Measurements from ENCODE around the gene USF2. TPM values are rescaled to one million over a fixed set of nuclear protein-coding genes. Genes with fewer than 3 reads are reported as not detected.
A peak's percentile ranks its signal among the peaks of the same experiment; 100 is the strongest.

Gene USF2, protein sequence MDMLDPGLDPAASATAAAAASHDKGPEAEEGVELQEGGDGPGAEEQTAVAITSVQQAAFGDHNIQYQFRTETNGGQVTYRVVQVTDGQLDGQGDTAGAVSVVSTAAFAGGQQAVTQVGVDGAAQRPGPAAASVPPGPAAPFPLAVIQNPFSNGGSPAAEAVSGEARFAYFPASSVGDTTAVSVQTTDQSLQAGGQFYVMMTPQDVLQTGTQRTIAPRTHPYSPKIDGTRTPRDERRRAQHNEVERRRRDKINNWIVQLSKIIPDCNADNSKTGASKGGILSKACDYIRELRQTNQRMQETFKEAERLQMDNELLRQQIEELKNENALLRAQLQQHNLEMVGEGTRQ
- total RNA-seq (2013; cell fraction: nucleolus; rRNA removed): 101 and 123 TPM in 2 replicates
- total RNA-seq (2014; rRNA removed): 80.2 and 94.2 TPM in 2 replicates
- 49.2 and 62.2 TPM in 2 replicates for total RNA-seq (2014; rRNA removed; fragmentation: Illumina TruSeq; extraction: Trizol)
- 131 and 143 TPM in 2 replicates for total RNA-seq (2021)
- 38.1 TPM for polyA plus RNA-seq (2011; ENCODE audit: low read depth)
- 108 and 157 TPM in 2 replicates for polyA plus RNA-seq (2011; rRNA removed)
- 108 and 167 TPM in 2 replicates for polyA plus RNA-seq (2011; cell fraction: cytosol; rRNA removed)
- polyA plus RNA-seq (2011; cell fraction: nucleus; rRNA removed): 228 and 254 TPM in 2 replicates
- 133 and 151 TPM in 2 replicates for polyA plus RNA-seq (2012)
- polyA plus RNA-seq (2014; fragmentation: Illumina TruSeq; extraction: Trizol): 47.1 and 68.9 TPM in 2 replicates
- 1 to 10 TPM in 1 of 2 experiments, under 1 TPM in 1; 0.56 to 2.1 TPM for polyA plus RNA-seq (2014; fragmentation: Nextera tagmentation; extraction: Ambion mirVana)
- polyA plus RNA-seq (2014; rRNA removed): 131 and 157 TPM in 2 replicates
- 10 to 100 TPM; 13.4 to 13.6 TPM for polyA plus RNA-seq (2016; fragmentation: Nextera tagmentation; extraction: Ambion mirVana)
- polyA minus RNA-seq (2011; rRNA and poly(A)+ RNA removed): 84.5 and 85.5 TPM in 2 replicates
- 46.8 and 58.7 TPM in 2 replicates for polyA minus RNA-seq (2011; cell fraction: cytosol; rRNA and poly(A)+ RNA removed)
- polyA minus RNA-seq (2011; cell fraction: nucleus; rRNA and poly(A)+ RNA removed): 33.0 and 57.6 TPM in 2 replicates
- percentile 83 among the genes with signal in this experiment for Bru-seq, nascent RNA
- BruChase-seq, experiment 1, labeled RNA remaining after a 6-hour chase: percentile 91 among the genes with signal in this experiment
- percentile 85 among the genes with signal in this experiment for BruChase-seq, experiment 2, labeled RNA remaining after a 2-hour chase
- long read RNA-seq, experiment 1, partial matches to known transcripts: 7 of 9 reads
- long read RNA-seq, experiment 1, other reads (novel, unspliced or antisense): 0 of 9 reads
- long read RNA-seq, experiment 2, partial matches to known transcripts: 3 of 3 reads
- long read RNA-seq, experiment 2, other reads (novel, unspliced or antisense): 0 of 3 reads

DNA sequence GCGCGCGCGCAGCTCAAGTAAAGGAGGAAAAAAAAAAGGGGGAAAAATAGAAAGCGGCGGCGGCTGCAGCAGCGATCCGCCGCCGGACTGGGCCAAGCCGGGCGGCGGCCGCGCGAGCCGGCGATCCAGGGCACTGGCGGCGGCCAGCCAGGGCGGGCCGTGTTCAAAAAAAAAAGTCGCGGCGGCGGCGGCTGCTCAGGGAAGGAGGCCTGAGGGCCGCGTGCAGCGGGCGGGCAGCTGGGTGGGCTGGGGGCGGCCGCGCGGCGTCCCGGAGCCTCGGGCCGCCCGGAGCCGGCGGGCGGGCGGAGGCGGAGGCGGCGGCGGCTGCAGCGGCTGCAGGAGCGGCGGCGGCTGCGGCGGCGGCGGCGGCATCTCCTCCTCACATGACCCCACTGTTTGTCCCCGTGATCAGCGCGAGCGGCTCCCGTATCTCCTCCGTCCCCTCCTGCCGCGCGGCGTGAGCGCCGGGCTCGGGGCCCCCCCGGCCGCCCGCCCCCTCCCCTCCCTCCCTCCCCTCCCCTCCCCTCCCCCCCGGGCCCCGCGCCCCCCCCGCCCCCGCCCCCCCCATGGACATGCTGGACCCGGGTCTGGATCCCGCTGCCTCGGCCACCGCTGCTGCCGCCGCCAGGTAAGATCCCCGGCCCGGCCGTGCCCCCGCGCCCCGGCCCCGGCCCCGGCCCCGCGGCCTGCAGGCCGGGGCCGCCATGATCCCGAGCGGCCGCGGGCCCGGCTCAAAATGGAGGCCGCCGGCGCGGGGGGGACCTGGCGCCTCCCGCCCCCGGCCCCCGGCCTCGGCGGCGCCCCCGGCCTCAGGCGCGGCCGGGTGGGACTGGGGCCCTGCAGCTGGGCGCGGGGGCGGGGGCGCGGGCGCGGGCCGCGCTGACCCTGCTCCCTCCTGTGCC is at the start of gene USF2:
Gene USF2 (plus strand): TSS at position 427 of the 902 bp plus-strand sequence. CDS start 140 bp downstream, at position 567.
- no peaks in the 10 kb centered on the region for H4K20me1 ChIP-seq (ENCODE audit: control insufficient read depth, insufficient read depth)
- SMC1A ChIA-PET (ENCODE audit: uncharacterized antibody, unreplicated experiment): interaction anchor here (0.6 to 1.4 kb wide), 3 partner anchors 60 to 205 kb away, joined by 3 read pairs; partner anchors contain the start of gene CD22
- peak within 1 kb of the TSS; percentile 92 for H3K4me2 ChIP-seq (ENCODE audit: control insufficient read depth, insufficient read depth)
- no peaks in the 10 kb centered on the region for H3K27me3 ChIP-seq (replicated peaks in 1 of 2; ENCODE audit: control insufficient read depth in 2 of 2, insufficient read depth in 2 of 2, low read length in 1 of 2)
- POLR2A ChIA-PET: interaction anchor here (0.6 to 1.3 kb wide), 7 partner anchors 14 to 328 kb away, joined by 3 to 5 read pairs (median 3); partner anchors contain the start of gene FFAR1
- ATAC-seq (peak; percentile 33), FAIRE-seq (no peak), DNase-seq (ENCODE audit: low read depth, low spot score) (no peak)
- peak within 1 kb of the TSS; percentile 60 for H2AFZ ChIP-seq (ENCODE audit: control insufficient read depth, low read depth, low read length)
- no TSS peak for BruUV-seq (replicated peaks)
- RAD21 ChIA-PET (ENCODE audit: unreplicated experiment): interaction anchor here (0.6 to 1.3 kb wide), 8 partner anchors 31 to 202 kb away, joined by 3 to 9 read pairs (median 3); no protein-coding TSS in a partner anchor
- H3K27ac ChIP-seq (ENCODE audit: control insufficient read depth, insufficient read depth): peak within 1 kb of the TSS; percentile 96
- WGBS (ENCODE audit: insufficient coverage, insufficient replicate concordance, low lambda C conversion rate, missing lambda C conversion rate): 0% methylated on average over 12 of the region's 126 CpGs
- peak within 1 kb of the TSS; percentile 82 for H3K4me3 ChIP-seq
- no peaks in the 10 kb centered on the region for H3K9me3 ChIP-seq (replicated peaks; ENCODE audit: control insufficient read depth, insufficient read depth, low read length)
- peak within 1 kb of the TSS; percentile 98 for H3K9ac ChIP-seq (ENCODE audit: control insufficient read depth, insufficient read depth, low read length)
- in situ Hi-C loops (cut with MboI): no loop called here
- H3K36me3 ChIP-seq (ENCODE audit: control insufficient read depth in 2 of 2, insufficient read depth in 2 of 2, low read length in 1 of 2): peaks cover 15 to 31% of the 10 kb centered on the region in 2 experiments
- intact Hi-C loops (cut with micrococcal nuclease; ENCODE audit: unreplicated experiment): loop anchor here (1.0 to 10.0 kb wide), 3 partner anchors 79 to 226 kb away; partner anchors contain the start of genes FFAR1 and KRTDAP
- CTCF ChIA-PET: interaction anchor here (1.1 to 2.8 kb wide), 5 partner anchors 85 to 226 kb away, joined by 3 to 12 read pairs (median 5); no protein-coding TSS in a partner anchor
- peaks cover 17% of the 10 kb centered on the region for H3K4me1 ChIP-seq (ENCODE audit: control insufficient read depth, insufficient read depth, low read length)
- H3K79me2 ChIP-seq (ENCODE audit: control insufficient read depth, insufficient read depth, low read length): peaks cover 32% of the 10 kb centered on the region
- TF ChIP-seq NBN (IDR thresholded peaks at IDR 0.05) (no peak), PAX8 (IDR thresholded peaks at IDR 0.05) (no peak), CHD1 (IDR thresholded peaks at IDR 0.05; ENCODE audit: low read depth, low read length) (no peak), CHD2 (IDR thresholded peaks at IDR 0.05; ENCODE audit: borderline replicate concordance, low read depth, low read length) (no peak), BRCA1 (IDR thresholded peaks at IDR 0.05; ENCODE audit: low read depth, low read length) (no peak), KLF5 (IDR thresholded peaks at IDR 0.05; ENCODE audit: partially characterized antibody) (no peak), RFX5 (IDR thresholded peaks at IDR 0.05; ENCODE audit: low read depth, low read length) (no peak), ZBED1 (IDR thresholded peaks at IDR 0.05; ENCODE audit: borderline replicate concordance) (no peak), FOS (IDR thresholded peaks at IDR 0.05; ENCODE audit: borderline replicate concordance, extremely low read depth, insufficient read length) (peak; percentile 4)
- TF ChIP-seq, protein P1, sequence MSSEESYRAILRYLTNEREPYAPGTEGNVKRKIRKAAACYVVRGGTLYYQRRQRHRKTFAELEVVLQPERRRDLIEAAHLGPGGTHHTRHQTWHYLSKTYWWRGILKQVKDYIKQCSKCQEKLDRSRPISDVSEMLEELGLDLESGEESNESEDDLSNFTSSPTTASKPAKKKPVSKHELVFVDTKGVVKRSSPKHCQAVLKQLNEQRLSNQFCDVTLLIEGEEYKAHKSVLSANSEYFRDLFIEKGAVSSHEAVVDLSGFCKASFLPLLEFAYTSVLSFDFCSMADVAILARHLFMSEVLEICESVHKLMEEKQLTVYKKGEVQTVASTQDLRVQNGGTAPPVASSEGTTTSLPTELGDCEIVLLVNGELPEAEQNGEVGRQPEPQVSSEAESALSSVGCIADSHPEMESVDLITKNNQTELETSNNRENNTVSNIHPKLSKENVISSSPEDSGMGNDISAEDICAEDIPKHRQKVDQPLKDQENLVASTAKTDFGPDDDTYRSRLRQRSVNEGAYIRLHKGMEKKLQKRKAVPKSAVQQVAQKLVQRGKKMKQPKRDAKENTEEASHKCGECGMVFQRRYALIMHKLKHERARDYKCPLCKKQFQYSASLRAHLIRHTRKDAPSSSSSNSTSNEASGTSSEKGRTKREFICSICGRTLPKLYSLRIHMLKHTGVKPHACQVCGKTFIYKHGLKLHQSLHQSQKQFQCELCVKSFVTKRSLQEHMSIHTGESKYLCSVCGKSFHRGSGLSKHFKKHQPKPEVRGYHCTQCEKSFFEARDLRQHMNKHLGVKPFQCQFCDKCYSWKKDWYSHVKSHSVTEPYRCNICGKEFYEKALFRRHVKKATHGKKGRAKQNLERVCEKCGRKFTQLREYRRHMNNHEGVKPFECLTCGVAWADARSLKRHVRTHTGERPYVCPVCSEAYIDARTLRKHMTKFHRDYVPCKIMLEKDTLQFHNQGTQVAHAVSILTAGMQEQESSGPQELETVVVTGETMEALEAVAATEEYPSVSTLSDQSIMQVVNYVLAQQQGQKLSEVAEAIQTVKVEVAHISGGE (CRISPR knock-in tag; IDR thresholded peaks at IDR 0.05): no peak
- TF ChIP-seq, protein P2, sequence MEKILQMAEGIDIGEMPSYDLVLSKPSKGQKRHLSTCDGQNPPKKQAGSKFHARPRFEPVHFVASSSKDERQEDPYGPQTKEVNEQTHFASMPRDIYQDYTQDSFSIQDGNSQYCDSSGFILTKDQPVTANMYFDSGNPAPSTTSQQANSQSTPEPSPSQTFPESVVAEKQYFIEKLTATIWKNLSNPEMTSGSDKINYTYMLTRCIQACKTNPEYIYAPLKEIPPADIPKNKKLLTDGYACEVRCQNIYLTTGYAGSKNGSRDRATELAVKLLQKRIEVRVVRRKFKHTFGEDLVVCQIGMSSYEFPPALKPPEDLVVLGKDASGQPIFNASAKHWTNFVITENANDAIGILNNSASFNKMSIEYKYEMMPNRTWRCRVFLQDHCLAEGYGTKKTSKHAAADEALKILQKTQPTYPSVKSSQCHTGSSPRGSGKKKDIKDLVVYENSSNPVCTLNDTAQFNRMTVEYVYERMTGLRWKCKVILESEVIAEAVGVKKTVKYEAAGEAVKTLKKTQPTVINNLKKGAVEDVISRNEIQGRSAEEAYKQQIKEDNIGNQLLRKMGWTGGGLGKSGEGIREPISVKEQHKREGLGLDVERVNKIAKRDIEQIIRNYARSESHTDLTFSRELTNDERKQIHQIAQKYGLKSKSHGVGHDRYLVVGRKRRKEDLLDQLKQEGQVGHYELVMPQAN (conservative IDR thresholded peaks at IDR 0.05): 0 out of 2 replicates have a peak, but pooled peaks have one; percentile 53
